ENCODE measurements around the gene COMMD2.

COMMD2 gene

DNA sequence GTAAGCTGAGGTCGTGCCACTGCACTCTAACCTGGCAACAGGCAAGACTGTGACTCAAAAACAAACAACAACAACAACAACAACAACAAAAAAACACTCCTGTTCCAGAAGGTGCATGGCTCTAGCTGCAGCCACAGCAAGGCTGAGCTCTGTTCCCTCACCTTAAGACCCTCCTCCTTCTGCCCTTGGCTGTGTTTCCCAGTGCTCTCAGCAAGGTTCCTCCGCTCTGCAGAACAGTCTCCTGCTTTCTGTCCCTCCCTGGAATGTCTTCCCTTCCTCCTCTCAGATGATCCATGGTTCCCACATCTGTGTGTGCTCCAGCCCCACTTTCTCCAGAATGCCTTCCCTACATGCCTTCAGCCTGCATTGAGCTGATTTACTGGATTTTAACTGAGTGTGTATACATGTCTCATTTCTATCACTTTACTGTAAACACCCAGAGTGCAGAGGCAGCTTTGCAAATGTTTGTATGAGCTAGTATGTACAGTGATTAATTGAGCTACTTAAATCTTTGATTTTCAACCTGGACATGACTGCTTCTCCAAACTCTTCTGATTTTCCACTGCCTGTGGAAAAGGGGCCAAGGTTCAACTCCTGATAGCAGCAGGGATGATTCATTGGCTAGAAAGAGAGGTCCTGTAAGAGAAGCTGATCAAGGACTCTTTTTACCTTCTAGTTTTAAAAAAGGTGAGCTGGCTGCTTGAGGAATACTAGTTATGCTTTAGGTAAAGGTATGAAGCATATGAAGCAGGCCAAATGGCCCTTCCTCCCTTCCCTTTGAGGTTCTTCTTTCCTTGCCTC, 25.3 kb upstream of the COMMD2 start:
- H3K4me3 ChIP-seq (ENCODE audit: low read depth, low read length) = no peak overlapping the region
- TF ChIP-seq, protein P1, sequence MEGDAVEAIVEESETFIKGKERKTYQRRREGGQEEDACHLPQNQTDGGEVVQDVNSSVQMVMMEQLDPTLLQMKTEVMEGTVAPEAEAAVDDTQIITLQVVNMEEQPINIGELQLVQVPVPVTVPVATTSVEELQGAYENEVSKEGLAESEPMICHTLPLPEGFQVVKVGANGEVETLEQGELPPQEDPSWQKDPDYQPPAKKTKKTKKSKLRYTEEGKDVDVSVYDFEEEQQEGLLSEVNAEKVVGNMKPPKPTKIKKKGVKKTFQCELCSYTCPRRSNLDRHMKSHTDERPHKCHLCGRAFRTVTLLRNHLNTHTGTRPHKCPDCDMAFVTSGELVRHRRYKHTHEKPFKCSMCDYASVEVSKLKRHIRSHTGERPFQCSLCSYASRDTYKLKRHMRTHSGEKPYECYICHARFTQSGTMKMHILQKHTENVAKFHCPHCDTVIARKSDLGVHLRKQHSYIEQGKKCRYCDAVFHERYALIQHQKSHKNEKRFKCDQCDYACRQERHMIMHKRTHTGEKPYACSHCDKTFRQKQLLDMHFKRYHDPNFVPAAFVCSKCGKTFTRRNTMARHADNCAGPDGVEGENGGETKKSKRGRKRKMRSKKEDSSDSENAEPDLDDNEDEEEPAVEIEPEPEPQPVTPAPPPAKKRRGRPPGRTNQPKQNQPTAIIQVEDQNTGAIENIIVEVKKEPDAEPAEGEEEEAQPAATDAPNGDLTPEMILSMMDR (IDR thresholded peaks at IDR 0.05; ENCODE audit: low read depth, low read length, missing control alignments) = no peak
- DNase-seq (ENCODE audit: low read depth) = no peak

GRCh38 chr3:149776170-149776569, 23.9 kb upstream of the COMMD2 start:
- TF ChIP-seq, protein P1 (IDR thresholded peaks at IDR 0.05; ENCODE audit: low read depth, low read length, missing control alignments) = no peak
- no peak overlapping the region for H3K4me3 ChIP-seq (ENCODE audit: low read depth, low read length)
- no peak for DNase-seq (ENCODE audit: low read depth)

GRCh38 chr3:149772861-149773260, 20.6 kb upstream of the COMMD2 start:
- no peak for DNase-seq (ENCODE audit: low read depth)
- no peak overlapping the region for H3K4me3 ChIP-seq (ENCODE audit: low read depth, low read length)
- TF ChIP-seq, protein P1 (IDR thresholded peaks at IDR 0.05; ENCODE audit: low read depth, low read length, missing control alignments) = no peak

DNA sequence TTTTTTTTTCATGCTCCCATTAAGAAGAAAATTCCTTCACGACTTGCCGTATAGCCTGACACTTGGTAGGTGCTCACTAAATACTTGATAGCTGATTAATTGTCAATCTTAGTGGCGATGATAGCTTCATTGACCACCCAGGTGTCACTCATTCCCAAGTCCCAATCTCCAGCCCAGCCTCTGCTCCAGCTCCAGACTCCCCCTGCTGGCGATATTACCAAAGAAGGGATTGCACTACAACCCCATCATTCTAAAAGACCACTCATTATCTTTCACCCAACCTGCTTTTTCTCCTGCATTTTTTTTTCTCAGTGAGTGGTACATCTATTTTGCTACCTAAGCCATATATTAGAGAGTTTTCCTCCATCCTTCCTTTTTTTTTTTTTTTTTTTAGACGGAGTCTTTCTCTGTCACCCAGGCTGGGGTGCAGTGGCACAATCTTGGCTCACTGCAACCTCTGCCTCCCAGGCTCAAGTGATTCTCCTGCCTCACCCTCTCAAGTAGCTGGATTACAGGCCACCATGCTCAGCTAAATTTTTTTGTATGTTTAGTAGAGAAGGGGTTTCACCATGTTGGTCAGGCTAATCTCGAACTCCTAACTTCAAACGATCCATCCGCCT, 19.5 kb upstream of the COMMD2 start:
- H3K4me3 ChIP-seq (ENCODE audit: low read depth, low read length) = no peak overlapping the region
- DNase-seq (ENCODE audit: low read depth) = no peak
- TF ChIP-seq, protein P1 (IDR thresholded peaks at IDR 0.05; ENCODE audit: low read depth, low read length, missing control alignments) = peak; percentile 86

DNA sequence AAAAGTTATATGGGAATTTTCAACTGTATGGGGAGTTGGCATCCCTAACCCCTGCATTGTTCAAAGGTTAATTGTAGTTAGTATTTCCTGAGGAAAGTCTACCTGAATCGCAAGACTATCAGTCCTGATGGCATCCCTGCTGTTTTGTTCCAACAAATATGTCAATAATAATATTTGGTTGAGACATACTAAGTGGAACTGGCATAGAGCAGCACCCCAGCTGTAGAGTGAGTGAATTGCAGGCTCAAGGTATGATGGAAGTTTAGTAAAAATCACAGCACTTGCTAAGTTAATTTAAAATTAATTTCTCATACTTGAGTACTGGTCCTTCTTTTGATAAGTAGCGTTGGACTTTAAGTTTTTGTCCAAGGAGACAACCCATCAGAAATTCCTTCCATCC, 18.0 kb upstream of the COMMD2 start:
- TF ChIP-seq, protein P1 (IDR thresholded peaks at IDR 0.05; ENCODE audit: low read depth, low read length, missing control alignments) = peak; percentile 38
- DNase-seq (ENCODE audit: low read depth) = no peak
- no peak overlapping the region for H3K4me3 ChIP-seq (ENCODE audit: low read depth, low read length)

- H3K4me3 ChIP-seq (ENCODE audit: low read depth, low read length) = no peak overlapping the region
- no peak for DNase-seq (ENCODE audit: low read depth)
- TF ChIP-seq, protein P1 (IDR thresholded peaks at IDR 0.05; ENCODE audit: low read depth, low read length, missing control alignments) = no peak
Observed at GRCh38 chr3:149768704-149769103, 16.4 kb upstream of the COMMD2 start.

All from GM12864 (cell line).